Measurements from ENCODE around the gene TMEM18.
"Not testable (repeated sequence)": the region's sequence is repeated elsewhere in the genome, so short reads cannot be mapped to it uniquely, and the experiment has no call there.

Gene TMEM18

GRCh38 chr2:685421-685820, 8.2 kb upstream of the TMEM18 start:
- H3K4me1 Mint-ChIP-seq (ENCODE audit: low read depth) = peaks cover 2% of the 10 kb centered on the region
- no peak overlapping the region for H3K4me3 Mint-ChIP-seq
- no peak overlapping the region for H3K27ac Mint-ChIP-seq
- H3K27me3 Mint-ChIP-seq = peaks cover 23% of the 10 kb centered on the region
- peaks cover 30% of the 10 kb centered on the region for H3K9me3 Mint-ChIP-seq
- peaks cover 20% of the 10 kb centered on the region for H3K36me3 Mint-ChIP-seq (ENCODE audit: low read depth)
- DNase-seq = no peak

GRCh38 chr2:684913-685312, 7.7 kb upstream of the TMEM18 start:
- Mint-ChIP-seq H3K9me3 (peaks cover 30% of the 10 kb centered on the region), H3K36me3 (ENCODE audit: low read depth) (peaks cover 20% of the 10 kb centered on the region), H3K27me3 (peaks cover 18% of the 10 kb centered on the region)
- not testable (repeated sequence) for H3K27ac Mint-ChIP-seq; H3K4me3 Mint-ChIP-seq; DNase-seq; H3K4me1 Mint-ChIP-seq (ENCODE audit: low read depth)

GRCh38 chr2:682226-682625, 5.0 kb upstream of the TMEM18 start:
- DNase-seq = no peak
- Mint-ChIP-seq H3K27me3 (peaks cover 5% of the 10 kb centered on the region), H3K4me1 (ENCODE audit: low read depth) (peaks cover 9% of the 10 kb centered on the region), H3K9me3 (peaks cover 30% of the 10 kb centered on the region), H3K27ac (no peak overlapping the region), H3K4me3 (no peak overlapping the region), H3K36me3 (ENCODE audit: low read depth) (peaks cover 28% of the 10 kb centered on the region)

- Mint-ChIP-seq H3K27me3 (no peaks in the 10 kb centered on the region), H3K27ac (no peak overlapping the region)
Observed at GRCh38 chr2:681312-681711, 4.1 kb upstream of the TMEM18 start.

GRCh38 chr2:680496-680895, 3.3 kb upstream of the TMEM18 start:
- DNase-seq = no peak
- Mint-ChIP-seq H3K9me3 (peaks cover 20% of the 10 kb centered on the region), H3K36me3 (ENCODE audit: low read depth) (peaks cover 39% of the 10 kb centered on the region), H3K4me1 (ENCODE audit: low read depth) (peaks cover 19% of the 10 kb centered on the region), H3K4me3 (no peak overlapping the region), H3K27me3 (no peaks in the 10 kb centered on the region), H3K27ac (no peak overlapping the region)

More at GRCh38 chr2:681312-681711, 4.1 kb upstream of the TMEM18 start:
- H3K9me3 Mint-ChIP-seq = peaks cover 24% of the 10 kb centered on the region
- H3K4me1 Mint-ChIP-seq (ENCODE audit: low read depth) = peaks cover 11% of the 10 kb centered on the region
- no peak overlapping the region for H3K4me3 Mint-ChIP-seq
- DNase-seq = no peak
- peaks cover 30% of the 10 kb centered on the region for H3K36me3 Mint-ChIP-seq (ENCODE audit: low read depth)

GRCh38 chr2:678964-679363, 1.8 kb upstream of the TMEM18 start:
- no peak for DNase-seq
- H3K9me3 Mint-ChIP-seq = peaks cover 7% of the 10 kb centered on the region
- no peaks in the 10 kb centered on the region for H3K27me3 Mint-ChIP-seq
- H3K4me3 Mint-ChIP-seq = peak overlapping the region; percentile 96
- H3K27ac Mint-ChIP-seq = peak overlapping the region; percentile 100
- H3K4me1 Mint-ChIP-seq (ENCODE audit: low read depth) = peaks cover 34% of the 10 kb centered on the region
- H3K36me3 Mint-ChIP-seq (ENCODE audit: low read depth) = peaks cover 42% of the 10 kb centered on the region

GRCh38 chr2:677959-678550, 849 bp upstream of the TMEM18 start:
- DNase-seq = no peak
- Mint-ChIP-seq H3K4me1 (ENCODE audit: low read depth) (peaks cover 42% of the 10 kb centered on the region), H3K9me3 (no peaks in the 10 kb centered on the region), H3K27ac (peak overlapping the region; percentile 100), H3K27me3 (no peaks in the 10 kb centered on the region), H3K4me3 (peak overlapping the region; percentile 96), H3K36me3 (ENCODE audit: low read depth) (peaks cover 47% of the 10 kb centered on the region)

- Mint-ChIP-seq H3K4me1 (ENCODE audit: low read depth) (peaks cover 45% of the 10 kb centered on the region), H3K4me3 (peak overlapping the region; percentile 93), H3K36me3 (ENCODE audit: low read depth) (peaks cover 58% of the 10 kb centered on the region), H3K27ac (peak overlapping the region; percentile 98), H3K27me3 (no peaks in the 10 kb centered on the region), H3K9me3 (no peaks in the 10 kb centered on the region)
- DNase-seq = peak; percentile 96
Observed at GRCh38 chr2:676647-677055, 555 bp downstream of the TMEM18 start.

GRCh38 chr2:675982-676646, 1.1 kb downstream of the TMEM18 start:
- Mint-ChIP-seq H3K27me3 (no peaks in the 10 kb centered on the region), H3K9me3 (no peaks in the 10 kb centered on the region), H3K4me3 (peak overlapping the region; percentile 93), H3K4me1 (ENCODE audit: low read depth) (peaks cover 45% of the 10 kb centered on the region), H3K36me3 (ENCODE audit: low read depth) (peaks cover 59% of the 10 kb centered on the region), H3K27ac (peak overlapping the region; percentile 98)
- DNase-seq = no peak

GRCh38 chr2:675460-675859, 1.7 kb downstream of the TMEM18 start:
- no peak for DNase-seq
- peak overlapping the region; percentile 93 for H3K4me3 Mint-ChIP-seq
- no peaks in the 10 kb centered on the region for H3K27me3 Mint-ChIP-seq
- peaks cover 65% of the 10 kb centered on the region for H3K36me3 Mint-ChIP-seq (ENCODE audit: low read depth)
- peak overlapping the region; percentile 98 for H3K27ac Mint-ChIP-seq
- H3K4me1 Mint-ChIP-seq (ENCODE audit: low read depth) = peaks cover 45% of the 10 kb centered on the region
- no peaks in the 10 kb centered on the region for H3K9me3 Mint-ChIP-seq

GRCh38 chr2:675051-675450, 2.2 kb downstream of the TMEM18 start:
- Mint-ChIP-seq H3K9me3 (no peaks in the 10 kb centered on the region), H3K4me1 (ENCODE audit: low read depth) (peaks cover 45% of the 10 kb centered on the region), H3K36me3 (ENCODE audit: low read depth) (peaks cover 69% of the 10 kb centered on the region), H3K4me3 (peak overlapping the region; percentile 93), H3K27ac (peak overlapping the region; percentile 55), H3K27me3 (no peaks in the 10 kb centered on the region)
- DNase-seq = no peak

GRCh38 chr2:674321-674985, 2.8 kb downstream of the TMEM18 start:
- H3K9me3 Mint-ChIP-seq = no peaks in the 10 kb centered on the region
- no peak for DNase-seq
- H3K27ac Mint-ChIP-seq = peak overlapping the region; percentile 55
- H3K27me3 Mint-ChIP-seq = no peaks in the 10 kb centered on the region
- peak overlapping the region; percentile 93 for H3K4me3 Mint-ChIP-seq
- peaks cover 75% of the 10 kb centered on the region for H3K36me3 Mint-ChIP-seq (ENCODE audit: low read depth)
- peaks cover 45% of the 10 kb centered on the region for H3K4me1 Mint-ChIP-seq (ENCODE audit: low read depth)

- Mint-ChIP-seq H3K36me3 (ENCODE audit: low read depth) (peaks cover 81% of the 10 kb centered on the region), H3K4me1 (ENCODE audit: low read depth) (peaks cover 41% of the 10 kb centered on the region), H3K9me3 (no peaks in the 10 kb centered on the region), H3K4me3 (peak overlapping the region; percentile 15), H3K27me3 (no peaks in the 10 kb centered on the region), H3K27ac (peak overlapping the region; percentile 55)
- DNase-seq = no peak
Observed at GRCh38 chr2:673615-674320, 3.4 kb downstream of the TMEM18 start.

- Mint-ChIP-seq H3K4me3 (no peak overlapping the region), H3K4me1 (ENCODE audit: low read depth) (peaks cover 42% of the 10 kb centered on the region), H3K27ac (peak overlapping the region; percentile 44), H3K27me3 (no peaks in the 10 kb centered on the region), H3K36me3 (ENCODE audit: low read depth) (peaks cover 88% of the 10 kb centered on the region), H3K9me3 (no peaks in the 10 kb centered on the region)
- no peak for DNase-seq
Observed at GRCh38 chr2:673016-673415, 4.2 kb downstream of the TMEM18 start.

GRCh38 chr2:672606-672905, 4.7 kb downstream of the TMEM18 start:
- H3K4me3 Mint-ChIP-seq = no peak overlapping the region
- H3K27me3 Mint-ChIP-seq = no peaks in the 10 kb centered on the region
- H3K36me3 Mint-ChIP-seq (ENCODE audit: low read depth) = peaks cover 88% of the 10 kb centered on the region
- H3K9me3 Mint-ChIP-seq = no peaks in the 10 kb centered on the region
- no peak overlapping the region for H3K27ac Mint-ChIP-seq
- DNase-seq = no peak
- peaks cover 46% of the 10 kb centered on the region for H3K4me1 Mint-ChIP-seq (ENCODE audit: low read depth)
